T-helper 22 cell (primary cell): ENCODE data around the gene ANKRD26.
"Not testable (repeated sequence)": the region's sequence is repeated elsewhere in the genome, so short reads cannot be mapped to it uniquely, and the experiment has no call there.

Source experiments
- DNase-seq: peaks from one replicate; pipeline ENCODE4 v3.0.0-alpha.2; 2020; ENCODE audit warnings: low read depth

The ANKRD26 gene

DNA sequence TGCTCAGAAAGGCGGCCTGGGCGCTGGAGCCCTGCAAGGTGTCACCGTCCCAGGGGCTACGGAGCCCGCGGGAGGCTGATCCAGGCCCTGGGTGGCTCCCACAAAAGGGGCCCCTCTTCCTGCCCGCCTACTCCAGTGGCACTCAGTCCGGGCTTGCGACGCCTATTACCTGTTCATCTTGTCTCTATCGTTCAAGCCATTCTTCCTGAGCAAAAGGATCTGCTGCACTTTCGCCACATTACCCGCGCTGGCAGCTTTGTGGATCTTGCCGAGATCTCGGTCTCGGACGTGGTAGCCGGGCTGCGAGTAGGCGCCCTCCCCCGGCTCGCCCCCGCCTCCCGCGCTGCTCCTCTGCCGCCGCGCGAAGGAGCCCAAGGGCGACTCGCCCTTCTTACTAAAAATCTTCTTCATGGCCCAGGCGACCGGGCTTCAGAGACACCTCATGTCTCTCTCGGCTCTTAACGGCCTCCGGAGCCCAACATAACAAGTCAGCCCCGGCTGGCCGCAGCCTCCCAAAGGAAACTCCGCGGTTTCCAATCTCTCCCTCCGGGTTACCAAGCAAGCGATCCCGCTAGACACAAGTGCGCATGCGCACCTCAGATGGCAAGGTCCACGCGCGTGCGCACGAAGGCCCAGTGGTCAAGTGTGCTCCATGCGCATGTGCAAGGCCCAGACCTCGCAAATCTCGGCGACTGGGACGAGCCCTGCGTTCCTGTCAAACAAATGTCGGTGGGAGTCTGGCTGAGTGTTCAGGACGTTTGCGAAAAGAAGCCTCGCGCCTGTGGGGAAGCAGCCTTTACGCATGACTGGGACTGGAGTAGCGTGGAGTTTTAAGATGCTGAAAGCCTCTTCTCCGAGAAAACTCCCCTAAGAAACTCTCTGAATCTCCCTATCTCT is at the start of gene ANKRD26:
Gene ANKRD26 (minus strand): TSS at position 579 of the 897 bp plus-strand sequence. CDS start 168 bp downstream, at position 411.
- peak; percentile 94 for DNase-seq

- no peak for DNase-seq
Observed at GRCh38 chr10:27147701-27148100, 47.4 kb upstream of the ANKRD26 start.

DNA sequence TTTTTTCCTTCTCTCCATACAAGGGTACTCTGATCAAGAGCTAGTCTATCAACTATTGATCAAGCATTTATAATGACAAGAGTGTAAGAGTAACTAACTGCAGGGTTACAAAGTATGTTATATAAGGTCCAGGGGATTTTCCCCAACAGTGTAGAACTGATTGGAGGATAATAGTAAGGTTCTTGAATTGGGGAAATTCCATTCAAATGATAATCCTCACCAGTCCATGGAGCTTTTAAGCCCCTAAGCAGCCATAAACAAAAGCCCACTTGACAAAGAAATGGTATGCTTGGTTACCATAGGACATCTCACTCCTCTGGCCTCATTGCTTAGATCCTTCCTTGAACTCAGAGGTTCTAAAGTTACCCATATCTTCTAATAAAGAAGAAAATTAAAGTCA is 45.6 kb upstream of the ANKRD26 start:
- no peak for DNase-seq

- DNase-seq = no peak
Observed at GRCh38 chr10:27143686-27144085, 43.4 kb upstream of the ANKRD26 start.

GRCh38 chr10:27138277-27138676 is 38.0 kb upstream of the ANKRD26 start:
- DNase-seq = no peak

DNA sequence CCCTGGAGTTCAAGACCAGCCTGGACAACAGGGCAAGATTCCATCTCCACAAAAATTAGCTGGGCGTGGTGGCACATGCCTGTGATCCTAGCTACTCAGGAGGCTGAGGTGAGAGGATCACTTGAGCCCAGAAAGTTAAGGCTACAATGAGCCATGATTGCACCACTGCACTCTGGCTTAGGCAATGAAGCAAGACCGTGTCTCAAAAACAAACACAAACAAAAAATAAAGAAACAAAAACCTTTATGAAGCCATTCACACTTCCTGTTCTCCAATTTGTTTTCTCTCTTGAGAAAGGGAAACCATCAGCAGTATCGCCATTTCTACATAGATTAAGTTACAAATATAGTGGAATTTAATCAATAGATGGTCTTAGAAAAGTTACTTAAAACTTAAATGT is 34.1 kb upstream of the ANKRD26 start:
- DNase-seq = no peak

DNA sequence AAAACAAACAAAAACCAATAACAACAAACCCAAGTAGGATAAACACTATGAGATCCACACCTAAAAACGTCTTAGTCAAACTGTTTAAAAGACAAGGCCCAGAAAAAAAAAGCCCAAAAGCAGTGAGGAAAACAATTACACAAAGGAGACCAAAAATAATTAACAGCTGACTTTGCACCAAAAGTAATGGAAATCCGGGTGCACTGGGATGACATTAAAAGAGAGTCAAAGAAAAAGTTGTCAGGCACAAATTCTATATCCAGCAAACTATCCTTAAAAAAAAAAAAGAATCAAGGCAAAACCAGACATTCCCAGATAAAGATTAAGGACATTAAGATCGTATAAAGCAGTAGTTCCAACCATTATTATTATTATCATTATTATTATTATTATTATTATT is 7.9 kb upstream of the ANKRD26 start:
- DNase-seq = no peak

DNA sequence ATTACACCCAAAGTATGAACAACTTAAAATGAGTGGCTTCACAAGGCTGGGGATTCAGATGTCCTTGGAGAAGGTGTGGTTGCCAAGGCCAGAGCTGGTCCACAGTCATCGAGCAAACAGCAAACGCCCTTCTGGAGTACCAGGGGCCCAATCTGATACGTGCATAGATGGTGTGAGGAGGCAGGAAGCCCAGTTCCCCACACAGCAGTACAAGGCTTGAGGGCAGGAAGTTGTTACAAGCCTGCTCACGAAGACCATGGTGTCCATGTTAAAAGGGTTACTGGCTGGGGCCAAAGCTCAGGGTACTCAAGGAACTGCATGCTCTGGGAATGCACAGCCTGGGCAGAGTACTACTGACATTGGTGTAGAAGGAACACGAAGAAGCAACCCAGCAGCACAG is 4.6 kb upstream of the ANKRD26 start:
- DNase-seq = no peak

DNA sequence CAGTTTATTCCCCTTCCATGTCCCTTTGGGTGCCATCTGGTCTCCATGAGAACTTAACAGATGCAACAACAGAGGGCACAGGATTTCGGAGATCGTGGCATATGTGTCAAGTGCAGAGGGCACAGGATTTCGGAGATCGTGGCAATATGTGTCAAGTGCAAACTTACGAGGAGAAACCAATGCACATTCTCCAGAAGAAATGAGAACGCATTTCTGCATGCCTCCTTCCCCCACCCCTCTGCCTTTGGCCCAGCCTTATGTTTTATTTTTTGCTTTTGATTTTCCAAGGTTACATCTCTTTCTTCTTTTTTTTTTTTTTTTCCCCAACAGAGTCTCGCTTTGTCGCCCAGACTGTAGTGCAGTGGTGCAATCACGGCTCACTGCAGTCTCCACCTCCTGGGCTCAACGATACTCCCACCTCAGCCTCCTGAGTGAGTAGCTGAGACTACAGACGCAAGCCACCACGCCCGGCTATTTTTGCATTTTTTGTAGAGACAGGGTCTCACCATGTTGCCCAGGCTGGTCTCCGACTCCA is 586 bp upstream of the ANKRD26 start:
- DNase-seq = no peak

DNA sequence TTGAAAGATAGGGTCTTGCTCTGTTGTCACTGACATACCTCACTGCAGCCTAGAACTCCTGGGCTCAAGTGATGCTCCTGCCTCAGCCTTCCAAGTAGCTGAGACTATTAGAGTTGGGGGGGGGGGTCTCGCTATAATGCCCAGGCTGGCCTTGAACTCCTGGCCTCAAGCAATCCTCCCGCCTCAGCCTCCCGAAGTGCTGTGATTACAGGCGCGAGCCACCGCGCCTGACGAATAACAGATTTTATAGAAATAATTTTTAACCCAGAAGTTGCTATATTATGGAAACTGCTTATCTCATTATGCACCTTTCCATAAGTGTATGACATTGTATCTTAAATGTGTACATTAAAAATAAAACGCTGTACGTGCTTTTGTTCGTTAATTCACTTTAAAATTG is 846 bp downstream of the ANKRD26 start:
- DNase-seq = no peak

GRCh38 chr10:27088119-27089044 is 11.9 kb downstream of the ANKRD26 start:
- DNase-seq = no peak

- no peak for DNase-seq
Observed at GRCh38 chr10:27072436-27073114, 27.7 kb downstream of the ANKRD26 start.

- no peak for DNase-seq
Observed at GRCh38 chr10:27068217-27068891, 31.9 kb downstream of the ANKRD26 start.

DNA sequence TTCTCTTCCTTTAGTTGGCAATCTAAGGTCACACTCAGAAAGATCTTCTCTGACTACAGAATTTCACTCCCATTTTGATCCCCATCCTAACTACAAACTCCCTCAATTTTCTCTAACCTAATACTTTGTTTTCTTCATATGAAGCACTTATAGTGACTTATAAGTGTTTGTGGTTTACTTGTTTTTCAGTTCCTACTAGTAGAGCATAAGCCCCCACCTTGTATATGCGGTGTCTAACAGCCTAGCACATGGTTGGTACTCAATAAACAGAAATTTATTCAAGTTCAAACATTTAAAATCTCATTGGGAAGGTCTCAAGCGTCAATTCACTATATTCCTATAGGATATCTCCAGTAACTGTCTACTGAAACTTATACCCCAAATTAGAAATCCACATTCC is 35.2 kb downstream of the ANKRD26 start:
- no peak for DNase-seq

- no peak for DNase-seq
Observed at GRCh38 chr10:27052656-27053055, 47.6 kb downstream of the ANKRD26 start.

DNA sequence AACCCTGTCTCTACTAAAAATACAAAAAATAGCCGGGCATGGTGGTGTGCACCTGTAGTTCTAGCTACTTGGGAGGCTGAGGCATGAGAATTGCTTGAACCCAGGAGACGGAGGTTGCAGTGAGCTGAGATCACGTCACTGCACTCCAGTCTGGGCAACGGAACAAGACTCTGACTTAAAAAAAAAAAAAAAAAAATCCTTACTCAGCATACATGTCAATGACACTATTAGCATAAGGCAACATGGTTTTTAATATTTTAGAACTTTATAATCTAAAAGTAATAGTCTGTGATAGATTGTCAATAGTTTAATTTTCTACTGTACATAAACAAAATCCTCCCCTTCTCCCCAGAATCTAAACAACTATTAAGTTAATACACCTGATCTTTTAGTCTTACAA is 55.0 kb downstream of the ANKRD26 start:
- DNase-seq = not testable (repeated sequence)

DNA sequence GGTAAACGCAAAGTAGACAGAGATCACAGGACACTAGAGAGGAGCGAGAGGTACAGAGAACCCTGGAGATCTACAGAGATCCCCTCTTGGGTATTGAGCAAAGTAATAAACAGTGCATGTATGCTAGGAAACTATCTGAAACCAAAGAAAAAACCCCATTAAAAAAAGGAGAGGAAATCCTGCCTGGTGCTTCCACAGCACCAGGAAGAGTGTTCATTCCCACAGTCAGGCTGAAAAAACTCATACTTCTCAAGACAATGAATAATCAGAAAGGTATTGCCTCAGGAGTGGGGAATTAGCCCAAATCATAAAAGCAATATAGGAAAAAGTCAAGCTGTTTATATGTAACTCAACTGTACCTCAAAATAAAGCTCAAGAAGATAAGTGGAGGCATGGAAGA is 59.1 kb downstream of the ANKRD26 start:
- no peak for DNase-seq

DNA sequence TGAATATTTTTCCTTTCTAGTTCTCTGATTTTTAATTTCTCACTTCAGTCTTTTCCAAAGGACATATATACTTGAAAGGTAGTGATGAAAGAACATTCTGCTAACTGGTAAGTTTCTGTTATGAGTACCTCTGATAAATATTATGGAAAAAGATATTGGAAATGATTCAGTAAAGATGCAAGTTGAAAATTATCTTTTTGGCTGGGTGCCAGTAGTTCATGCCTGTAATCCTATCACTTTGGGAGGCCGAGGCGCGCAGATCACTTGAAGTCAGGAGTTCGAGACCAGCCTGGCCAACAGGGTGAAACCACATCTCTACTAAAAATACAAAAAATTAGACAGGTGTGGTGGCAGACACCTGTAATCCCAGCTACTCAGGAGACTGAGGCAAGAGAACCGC is 62.1 kb downstream of the ANKRD26 start:
- DNase-seq = no peak

DNA sequence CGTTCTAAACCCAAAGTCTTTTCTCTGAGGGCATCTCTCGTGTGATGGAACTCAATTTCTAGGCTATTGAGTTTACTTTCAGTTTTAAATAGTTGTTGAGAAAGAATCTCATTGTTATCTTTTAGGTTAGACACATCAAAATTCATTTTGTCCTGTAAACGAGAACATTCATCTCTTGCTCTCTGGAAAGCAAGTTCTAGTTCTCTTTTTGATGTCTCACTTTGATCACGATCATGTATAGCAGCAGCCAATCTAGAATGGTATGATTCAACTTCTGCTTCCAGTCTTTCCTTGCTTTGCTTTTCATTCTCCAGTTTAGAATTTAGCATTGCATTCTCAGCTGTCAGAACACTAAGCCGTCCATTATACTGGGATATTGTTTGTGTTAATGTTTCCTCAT is 65.1 kb downstream of the ANKRD26 start:
- DNase-seq = no peak

- no peak for DNase-seq
Observed at GRCh38 chr10:27030060-27030459, 70.2 kb downstream of the ANKRD26 start.

DNA sequence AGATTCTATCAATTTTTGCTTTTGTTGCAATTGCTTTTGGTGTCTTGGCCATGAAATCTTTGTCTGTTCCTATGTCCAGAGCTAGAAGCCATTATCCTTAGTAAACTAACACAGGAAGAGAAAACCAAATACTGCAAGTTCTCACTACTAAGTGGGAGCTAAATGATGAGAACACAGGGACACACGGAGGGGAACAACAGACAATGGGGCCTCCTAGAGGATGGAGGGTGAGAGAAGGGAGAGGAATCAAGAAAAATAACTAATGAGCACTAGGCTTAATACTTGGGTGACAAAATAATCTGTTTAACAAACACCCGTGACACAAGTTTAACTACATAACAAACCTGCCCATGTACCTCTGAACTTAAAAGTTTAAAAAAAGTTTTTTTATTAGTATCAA is 78.2 kb downstream of the ANKRD26 start:
- no peak for DNase-seq
